NT2/D1 (cell line): Measurements from ENCODE around the gene G6PC3.
"Not testable (repeated sequence)": the region's sequence is repeated elsewhere in the genome, so short reads cannot be mapped to it uniquely, and the experiment has no call there.

Experiments
- DNase-seq: peaks from one replicate; pipeline ENCODE4 v3.0.0-alpha.2; 2011; ENCODE audit warnings: low read depth, low spot score
- H3K27me3 ChIP-seq: 2 replicates; pipeline ENCODE4 v1.6.0; 2011; ENCODE audit warnings: mild to moderate bottlenecking; ENCODE audit not compliant: insufficient read length, insufficient read depth
- H3K36me3 ChIP-seq: 2 replicates; pipeline ENCODE4 v1.6.1; 2011; ENCODE audit warnings: mild to moderate bottlenecking, low read length, mixed read lengths; ENCODE audit not compliant: insufficient read depth, insufficient read length
- H3K4me1 ChIP-seq: 2 replicates; pipeline ENCODE4 v1.5.1; 2011; ENCODE audit not compliant: insufficient read depth, insufficient read length
- H3K4me3 ChIP-seq: 2 replicates; pipeline ENCODE4 v1.5.1; 2011; ENCODE audit warnings: low read depth; ENCODE audit not compliant: insufficient read length
- H3K9ac ChIP-seq: 2 replicates; pipeline ENCODE4 v1.6.0; 2011; ENCODE audit warnings: low read depth; ENCODE audit not compliant: insufficient read length
- H3K9me3 ChIP-seq: 2 replicates; pipeline ENCODE4 v1.5.1; 2011; ENCODE audit warnings: mild to moderate bottlenecking, low read length; ENCODE audit not compliant: insufficient read depth
- SUZ12 ChIP-seq: IDR thresholded peaks from 2 replicates; pipeline ENCODE4 v1.6.1; 2011; ENCODE audit not compliant: insufficient read length, insufficient read depth; ENCODE audit errors: extremely low read depth
- YY1 ChIP-seq: IDR thresholded peaks from 2 replicates; pipeline ENCODE4 v1.6.1; 2011; ENCODE audit not compliant: insufficient read length, insufficient read depth
- ZNF274 ChIP-seq: IDR thresholded peaks from 2 replicates; pipeline ENCODE4 v1.6.1; 2011; ENCODE audit warnings: mild to moderate bottlenecking, low read depth, low read length

G6PC3 gene

GRCh38 chr17:44070455-44071197 is at the start of gene G6PC3:
TSS of gene G6PC3 (plus strand) at chr17:44070735. CDS start at chr17:44070966, 231 bp downstream.
- H3K9me3 ChIP-seq, result no peaks in the 10 kb centered on the region
- H3K9ac ChIP-seq, result peak within 1 kb of the TSS; percentile 94
- no peaks in the 10 kb centered on the region for H3K27me3 ChIP-seq
- H3K4me3 ChIP-seq, result peak within 1 kb of the TSS; percentile 87
- peaks cover 4% of the 10 kb centered on the region for H3K4me1 ChIP-seq
- H3K36me3 ChIP-seq, result peaks cover 29% of the 10 kb centered on the region
- peak; percentile 91 for DNase-seq
- TF ChIP-seq ZNF274 (no peak), SUZ12 (no peak), YY1 (no peak)

GRCh38 chr17:44021227-44021626 is 49.3 kb upstream of the G6PC3 start:
- DNase-seq, H3K4me1 ChIP-seq, H3K4me3 ChIP-seq, H3K9me3 ChIP-seq, H3K9ac ChIP-seq, H3K27me3 ChIP-seq: not testable (repeated sequence)
- peaks cover 51% of the 10 kb centered on the region for H3K36me3 ChIP-seq

GRCh38 chr17:44022246-44022645 is 48.3 kb upstream of the G6PC3 start:
- H3K4me3 ChIP-seq, result no peak overlapping the region
- no peak overlapping the region for H3K9ac ChIP-seq
- H3K36me3 ChIP-seq, result peaks cover 53% of the 10 kb centered on the region
- H3K27me3 ChIP-seq, result no peaks in the 10 kb centered on the region
- TF ChIP-seq SUZ12 (no peak), YY1 (no peak), ZNF274 (no peak)
- no peaks in the 10 kb centered on the region for H3K9me3 ChIP-seq
- no peaks in the 10 kb centered on the region for H3K4me1 ChIP-seq
- DNase-seq, result no peak

GRCh38 chr17:44023545-44024270 is 46.8 kb upstream of the G6PC3 start:
- Histone ChIP-seq H3K36me3 (peaks cover 59% of the 10 kb centered on the region), H3K4me1 (no peaks in the 10 kb centered on the region), H3K9ac (peak overlapping the region; percentile 12), H3K4me3 (no peak overlapping the region), H3K9me3 (no peaks in the 10 kb centered on the region), H3K27me3 (no peaks in the 10 kb centered on the region)
- TF ChIP-seq SUZ12, result no peak
- no peak for DNase-seq

- no peak for DNase-seq
- TF ChIP-seq YY1, result no peak
- TF ChIP-seq SUZ12, result no peak
- TF ChIP-seq ZNF274, result no peak
- Histone ChIP-seq H3K4me3 (no peak overlapping the region), H3K36me3 (peaks cover 65% of the 10 kb centered on the region), H3K9me3 (no peaks in the 10 kb centered on the region), H3K4me1 (no peaks in the 10 kb centered on the region), H3K9ac (no peak overlapping the region), H3K27me3 (no peaks in the 10 kb centered on the region)
Measured at GRCh38 chr17:44024271-44024663, 46.3 kb upstream of the G6PC3 start.

- Histone ChIP-seq H3K4me3 (no peak overlapping the region), H3K36me3 (peaks cover 68% of the 10 kb centered on the region), H3K9ac (no peak overlapping the region), H3K27me3 (no peaks in the 10 kb centered on the region), H3K9me3 (no peaks in the 10 kb centered on the region), H3K4me1 (no peaks in the 10 kb centered on the region)
- TF ChIP-seq SUZ12, result no peak
- no peak for TF ChIP-seq YY1
- no peak for TF ChIP-seq ZNF274
- no peak for DNase-seq
Measured at GRCh38 chr17:44024853-44025252, 45.7 kb upstream of the G6PC3 start.

- Histone ChIP-seq H3K4me1 (no peaks in the 10 kb centered on the region), H3K27me3 (no peaks in the 10 kb centered on the region), H3K9me3 (no peaks in the 10 kb centered on the region), H3K36me3 (peaks cover 76% of the 10 kb centered on the region), H3K4me3 (no peak overlapping the region), H3K9ac (no peak overlapping the region)
- DNase-seq, result no peak
- TF ChIP-seq ZNF274 (no peak), SUZ12 (no peak), YY1 (no peak)
Measured at GRCh38 chr17:44029736-44030135, 40.8 kb upstream of the G6PC3 start.
